ENCODE data around the gene STIM2. TPM values are rescaled to one million over a fixed set of nuclear protein-coding genes. Genes with fewer than 3 reads are reported as not detected.
"Not testable (repeated sequence)": the region's sequence is repeated elsewhere in the genome, so short reads cannot be mapped to it uniquely, and the experiment has no call there.

STIM2 gene
- total RNA-seq, 2 experiments from 2014 or later: 40.5 to 43.1 TPM

- no peaks in the 10 kb centered on the region for H3K9me3 Mint-ChIP-seq
Observed at GRCh38 chr4:27024805-27025204, 164.2 kb downstream of the STIM2 start.

GRCh38 chr4:27027428-27027827 lies 166.8 kb downstream of the STIM2 start:
- DNase-seq: no peak
- CTCF ChIA-PET: interaction anchor here (0.7 to 1.3 kb wide), 3 partner anchors 20 to 569 kb away, joined by 3 to 6 read pairs (median 3); no protein-coding TSS in a partner anchor
- peaks cover 12% of the 10 kb centered on the region for H3K36me3 Mint-ChIP-seq (ENCODE audit: low read depth)
- H3K4me3 Mint-ChIP-seq: no peak overlapping the region
- H3K27me3 Mint-ChIP-seq (ENCODE audit: low read depth): no peaks in the 10 kb centered on the region
- H3K4me1 Mint-ChIP-seq (ENCODE audit: low read depth): peaks cover 8% of the 10 kb centered on the region
- no peaks in the 10 kb centered on the region for H3K9me3 Mint-ChIP-seq
- intact Hi-C loops (cut with micrococcal nuclease): no loop called here
- H3K27ac Mint-ChIP-seq: no peak overlapping the region

More at GRCh38 chr4:27024805-27025204, 164.2 kb downstream of the STIM2 start:
- intact Hi-C loops (cut with micrococcal nuclease): no loop called here
- DNase-seq: no peak
- Mint-ChIP-seq H3K36me3 (ENCODE audit: low read depth) (peaks cover 18% of the 10 kb centered on the region), H3K27me3 (ENCODE audit: low read depth) (no peaks in the 10 kb centered on the region), H3K4me3 (no peak overlapping the region), H3K4me1 (ENCODE audit: low read depth) (peaks cover 10% of the 10 kb centered on the region), H3K27ac (no peak overlapping the region)
- CTCF ChIA-PET: no interaction called here

GRCh38 chr4:27035127-27035526 lies 174.5 kb downstream of the STIM2 start:
- H3K9me3 Mint-ChIP-seq; intact Hi-C loops (cut with micrococcal nuclease); H3K27ac Mint-ChIP-seq; DNase-seq; H3K4me1 Mint-ChIP-seq (ENCODE audit: low read depth); H3K36me3 Mint-ChIP-seq (ENCODE audit: low read depth); H3K4me3 Mint-ChIP-seq; H3K27me3 Mint-ChIP-seq (ENCODE audit: low read depth); CTCF ChIA-PET: not testable (repeated sequence)

- H3K27me3 Mint-ChIP-seq (ENCODE audit: low read depth): peaks cover 6% of the 10 kb centered on the region
- H3K27ac Mint-ChIP-seq: no peak overlapping the region
- peaks cover 10% of the 10 kb centered on the region for H3K9me3 Mint-ChIP-seq
- H3K4me3 Mint-ChIP-seq: no peak overlapping the region
- peaks cover 3% of the 10 kb centered on the region for H3K4me1 Mint-ChIP-seq (ENCODE audit: low read depth)
- DNase-seq: no peak
- CTCF ChIA-PET: no interaction called here
- H3K36me3 Mint-ChIP-seq (ENCODE audit: low read depth): no peaks in the 10 kb centered on the region
- intact Hi-C loops (cut with micrococcal nuclease): loop anchor here (10.0 kb wide), 1 partner anchor 634 kb away; no protein-coding TSS in a partner anchor
Observed at GRCh38 chr4:27040356-27040755, 179.7 kb downstream of the STIM2 start.

GRCh38 chr4:27042411-27042810 lies 181.8 kb downstream of the STIM2 start:
- no peak overlapping the region for H3K4me3 Mint-ChIP-seq
- H3K27ac Mint-ChIP-seq: no peak overlapping the region
- peaks cover 10% of the 10 kb centered on the region for H3K9me3 Mint-ChIP-seq
- H3K27me3 Mint-ChIP-seq (ENCODE audit: low read depth): peaks cover 11% of the 10 kb centered on the region
- H3K36me3 Mint-ChIP-seq (ENCODE audit: low read depth): no peaks in the 10 kb centered on the region
- DNase-seq: no peak
- intact Hi-C loops (cut with micrococcal nuclease): loop anchor here (10.0 kb wide), 1 partner anchor 632 kb away; no protein-coding TSS in a partner anchor
- H3K4me1 Mint-ChIP-seq (ENCODE audit: low read depth): peaks cover 3% of the 10 kb centered on the region
- CTCF ChIA-PET: no interaction called here

GRCh38 chr4:27043200-27043599 lies 182.6 kb downstream of the STIM2 start:
- intact Hi-C loops (cut with micrococcal nuclease): loop anchor here (10.0 kb wide), 1 partner anchor 632 kb away; no protein-coding TSS in a partner anchor
- H3K27ac Mint-ChIP-seq: no peak overlapping the region
- CTCF ChIA-PET: no interaction called here
- no peak overlapping the region for H3K4me3 Mint-ChIP-seq
- H3K4me1 Mint-ChIP-seq (ENCODE audit: low read depth): peaks cover 4% of the 10 kb centered on the region
- peaks cover 12% of the 10 kb centered on the region for H3K27me3 Mint-ChIP-seq (ENCODE audit: low read depth)
- H3K36me3 Mint-ChIP-seq (ENCODE audit: low read depth): no peaks in the 10 kb centered on the region
- no peak for DNase-seq
- H3K9me3 Mint-ChIP-seq: peaks cover 10% of the 10 kb centered on the region

GRCh38 chr4:27046851-27047250 lies 186.2 kb downstream of the STIM2 start:
- peaks cover 8% of the 10 kb centered on the region for H3K4me1 Mint-ChIP-seq (ENCODE audit: low read depth)
- CTCF ChIA-PET: interaction anchor here (0.6 to 1.3 kb wide), 4 partner anchors 10 to 270 kb away, joined by 3 to 5 read pairs (median 3); no protein-coding TSS in a partner anchor
- no peak for DNase-seq
- no peak overlapping the region for H3K4me3 Mint-ChIP-seq
- intact Hi-C loops (cut with micrococcal nuclease): loop anchor here (10.0 kb wide), 1 partner anchor 628 kb away; no protein-coding TSS in a partner anchor
- no peaks in the 10 kb centered on the region for H3K36me3 Mint-ChIP-seq (ENCODE audit: low read depth)
- H3K27ac Mint-ChIP-seq: no peak overlapping the region
- H3K27me3 Mint-ChIP-seq (ENCODE audit: low read depth): peaks cover 33% of the 10 kb centered on the region
- peaks cover 10% of the 10 kb centered on the region for H3K9me3 Mint-ChIP-seq

GRCh38 chr4:27048429-27049238 lies 188.0 kb downstream of the STIM2 start:
- intact Hi-C loops (cut with micrococcal nuclease): loop anchor here (1.0 to 10.0 kb wide), 3 partner anchors 36 to 626 kb away; no protein-coding TSS in a partner anchor
- Mint-ChIP-seq H3K4me3 (no peak overlapping the region), H3K27me3 (ENCODE audit: low read depth) (peaks cover 39% of the 10 kb centered on the region)

GRCh38 chr4:27049239-27049829 lies 188.7 kb downstream of the STIM2 start:
- CTCF ChIA-PET: interaction anchor here (0.7 to 2.6 kb wide), 7 partner anchors 9 to 269 kb away, joined by 3 to 14 read pairs (median 5); no protein-coding TSS in a partner anchor
- Mint-ChIP-seq H3K4me1 (ENCODE audit: low read depth) (peaks cover 8% of the 10 kb centered on the region), H3K36me3 (ENCODE audit: low read depth) (no peaks in the 10 kb centered on the region), H3K27me3 (ENCODE audit: low read depth) (peaks cover 39% of the 10 kb centered on the region), H3K9me3 (peaks cover 3% of the 10 kb centered on the region), H3K4me3 (no peak overlapping the region), H3K27ac (no peak overlapping the region)
- DNase-seq: no peak
- intact Hi-C loops (cut with micrococcal nuclease): loop anchor here (2.0 to 10.0 kb wide), 2 partner anchors 35 to 625 kb away; no protein-coding TSS in a partner anchor

More at GRCh38 chr4:27048429-27049238, 188.0 kb downstream of the STIM2 start:
- Mint-ChIP-seq H3K27ac (no peak overlapping the region), H3K36me3 (ENCODE audit: low read depth) (no peaks in the 10 kb centered on the region), H3K4me1 (ENCODE audit: low read depth) (peaks cover 8% of the 10 kb centered on the region), H3K9me3 (peaks cover 5% of the 10 kb centered on the region)
- DNase-seq: no peak
- CTCF ChIA-PET: interaction anchor here (0.7 to 2.6 kb wide), 10 partner anchors 10 to 406 kb away, joined by 3 to 14 read pairs (median 4); no protein-coding TSS in a partner anchor

GRCh38 chr4:27050731-27051130 lies 190.1 kb downstream of the STIM2 start:
- H3K27ac Mint-ChIP-seq: no peak overlapping the region
- no peak overlapping the region for H3K4me3 Mint-ChIP-seq
- no peak for DNase-seq
- intact Hi-C loops (cut with micrococcal nuclease): no loop called here
- no peaks in the 10 kb centered on the region for H3K36me3 Mint-ChIP-seq (ENCODE audit: low read depth)
- H3K27me3 Mint-ChIP-seq (ENCODE audit: low read depth): peaks cover 37% of the 10 kb centered on the region
- CTCF ChIA-PET: no interaction called here
- H3K4me1 Mint-ChIP-seq (ENCODE audit: low read depth): peaks cover 8% of the 10 kb centered on the region
- no peaks in the 10 kb centered on the region for H3K9me3 Mint-ChIP-seq

GRCh38 chr4:27055221-27055760 lies 194.7 kb downstream of the STIM2 start:
- H3K27me3 Mint-ChIP-seq (ENCODE audit: low read depth): peaks cover 22% of the 10 kb centered on the region
- no peaks in the 10 kb centered on the region for H3K9me3 Mint-ChIP-seq
- intact Hi-C loops (cut with micrococcal nuclease): no loop called here
- peaks cover 4% of the 10 kb centered on the region for H3K4me1 Mint-ChIP-seq (ENCODE audit: low read depth)
- no peaks in the 10 kb centered on the region for H3K36me3 Mint-ChIP-seq (ENCODE audit: low read depth)
- H3K27ac Mint-ChIP-seq: no peak overlapping the region
- DNase-seq: no peak
- CTCF ChIA-PET: no interaction called here
- H3K4me3 Mint-ChIP-seq: no peak overlapping the region

- Mint-ChIP-seq H3K36me3 (ENCODE audit: low read depth) (no peaks in the 10 kb centered on the region), H3K27ac (no peak overlapping the region), H3K4me1 (ENCODE audit: low read depth) (peaks cover 4% of the 10 kb centered on the region), H3K27me3 (ENCODE audit: low read depth) (peaks cover 19% of the 10 kb centered on the region), H3K9me3 (no peaks in the 10 kb centered on the region), H3K4me3 (no peak overlapping the region)
- DNase-seq: no peak
- CTCF ChIA-PET: no interaction called here
- intact Hi-C loops (cut with micrococcal nuclease): no loop called here
Observed at GRCh38 chr4:27056281-27056680, 195.6 kb downstream of the STIM2 start.

Measured in activated naive CD4-positive, alpha-beta T cell treated with anti-CD3 and anti-CD28 coated beads for 36 hours (primary cell).